Lung microvascular endothelial cell (primary cell): ENCODE data around the gene MLN. TPM values are rescaled to one million over a fixed set of nuclear protein-coding genes. Genes with fewer than 3 reads are reported as not detected.
A peak's percentile ranks its signal among the peaks of the same experiment; 100 is the strongest.

ENCODE experiments used
- DNase-seq, 2 donors: peaks; one replicate each; pipeline versions ENCODE4 v3.0.0 to v3.0.0-alpha.2; 2010; ENCODE audit warnings: low read depth in 2 of 2
- total RNA-seq: library from RNA; depleted of rRNA; stranded (reverse); fragments of >200 nt; gene quantifications from 2 replicates; pipeline ENCODE4 v1.2.1, GENCODE V29; 2014

Gene MLN
- total RNA-seq, 1 donor from 2014 or later: not detected

DNA sequence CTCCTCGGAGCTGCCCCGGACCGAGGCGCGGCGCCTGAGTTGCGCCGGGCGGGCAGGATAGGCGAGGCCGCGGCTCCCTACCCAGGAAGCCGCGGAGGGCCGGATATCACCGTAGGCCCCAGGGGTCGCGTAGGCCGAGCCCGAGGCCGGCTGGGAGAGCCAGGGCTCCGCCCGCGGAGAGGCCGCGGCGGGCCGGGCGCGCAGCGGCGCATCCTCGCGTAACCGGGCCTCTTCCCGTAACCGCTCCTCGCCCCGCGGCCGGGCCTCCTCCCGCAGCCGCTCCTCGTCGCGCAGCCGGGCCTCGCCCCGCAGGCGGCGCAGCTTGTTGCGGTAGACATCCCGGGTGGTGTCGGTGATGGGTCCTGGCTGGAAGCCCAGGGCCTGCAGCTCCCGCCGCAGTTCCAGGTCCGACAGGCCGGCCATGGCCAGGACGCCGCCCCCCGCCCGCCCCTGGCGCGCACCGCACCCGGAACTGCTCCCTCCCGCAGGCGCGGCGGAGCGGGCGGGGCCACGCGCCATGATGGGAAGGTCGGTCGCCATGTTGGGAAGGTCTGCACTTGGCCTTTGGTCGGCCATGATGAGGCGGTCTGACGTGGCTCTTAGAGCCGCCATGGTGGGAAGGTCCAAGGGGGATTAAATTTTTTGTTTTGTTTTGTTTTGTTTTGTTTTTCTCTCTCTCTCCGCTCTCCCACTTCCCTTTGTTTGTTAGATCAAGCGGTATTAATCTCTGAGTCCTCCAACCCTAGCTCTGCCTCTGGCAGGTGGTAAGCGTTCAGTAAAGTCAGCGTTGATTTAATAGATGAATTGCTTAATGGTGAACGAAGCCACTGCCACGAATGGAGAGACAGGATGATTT, 14.9 kb downstream of the MLN start, which contains the start of gene LEMD2:
Gene LEMD2 (minus strand): TSS at position 437 of the 856 bp plus-strand sequence. CDS start 14 bp downstream, at position 423.
- DNase-seq: peak; percentile 95 to 96

DNA sequence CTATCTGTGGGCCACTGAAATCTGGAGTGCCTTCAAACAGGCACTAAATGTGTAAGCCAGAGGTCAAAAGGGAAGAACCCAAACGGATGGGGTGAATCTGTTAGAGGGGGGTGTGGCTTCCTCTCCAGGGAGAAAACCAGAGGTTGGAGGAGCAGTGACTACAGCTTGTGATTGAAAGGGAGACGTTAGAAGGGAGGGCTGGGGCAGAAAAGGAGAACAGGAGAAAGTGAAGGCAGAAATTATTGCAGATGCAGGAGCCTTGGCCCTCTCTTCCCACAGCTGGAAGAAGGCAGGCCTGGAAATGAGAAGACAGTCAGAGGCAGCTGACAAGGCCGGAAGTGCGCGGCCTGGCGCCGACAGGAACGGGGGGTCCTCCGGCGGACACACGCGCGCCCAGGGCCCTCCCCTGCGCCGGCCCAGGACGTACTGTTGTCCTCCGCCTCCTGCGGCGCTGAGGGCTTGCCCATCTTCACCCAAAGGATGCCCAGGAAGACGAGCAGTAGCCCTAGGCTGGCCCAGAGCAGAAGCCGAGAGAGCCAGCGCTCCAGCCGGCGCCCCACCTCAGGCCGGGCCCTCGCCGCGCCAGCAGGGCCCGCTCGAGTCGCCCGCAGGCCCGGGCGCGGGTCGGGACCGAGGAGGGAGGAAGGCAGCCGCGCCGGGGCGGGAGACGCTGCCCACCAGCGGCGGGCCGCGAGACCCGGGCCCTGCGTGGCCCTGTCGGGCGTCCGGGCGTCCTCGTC, 15.7 kb downstream of the MLN start:
- peak; percentile 79 to 90 for DNase-seq

DNA sequence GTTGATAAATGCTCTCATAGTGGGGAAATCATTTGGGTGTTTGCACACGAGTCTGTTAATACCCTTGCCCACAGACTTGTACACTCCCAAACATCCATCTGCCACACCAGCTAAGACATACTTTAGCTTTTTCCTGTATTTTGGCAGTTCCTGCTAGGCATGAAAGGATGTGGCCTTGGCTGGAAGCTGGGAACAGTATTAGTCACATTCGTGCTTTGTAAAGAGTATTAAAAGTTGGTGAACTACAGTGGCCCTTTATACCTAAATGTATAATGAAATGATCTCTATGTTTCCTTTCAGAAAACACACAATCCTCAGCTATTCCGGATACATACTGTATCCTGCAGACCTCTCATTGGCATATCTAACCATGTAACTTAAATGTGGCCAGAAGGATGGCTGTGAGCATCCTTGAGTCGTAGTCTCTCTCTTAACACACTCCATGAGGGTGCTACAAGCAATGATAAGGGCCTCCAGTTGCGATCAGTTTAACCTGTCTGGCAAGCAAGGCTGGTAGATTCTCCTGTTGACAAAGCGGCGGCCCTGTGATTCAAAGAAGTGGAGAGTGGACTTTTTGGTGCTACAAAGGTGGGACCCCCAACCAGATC, 16.4 kb downstream of the MLN start:
- DNase-seq: peak; percentile 32 to 74

DNA sequence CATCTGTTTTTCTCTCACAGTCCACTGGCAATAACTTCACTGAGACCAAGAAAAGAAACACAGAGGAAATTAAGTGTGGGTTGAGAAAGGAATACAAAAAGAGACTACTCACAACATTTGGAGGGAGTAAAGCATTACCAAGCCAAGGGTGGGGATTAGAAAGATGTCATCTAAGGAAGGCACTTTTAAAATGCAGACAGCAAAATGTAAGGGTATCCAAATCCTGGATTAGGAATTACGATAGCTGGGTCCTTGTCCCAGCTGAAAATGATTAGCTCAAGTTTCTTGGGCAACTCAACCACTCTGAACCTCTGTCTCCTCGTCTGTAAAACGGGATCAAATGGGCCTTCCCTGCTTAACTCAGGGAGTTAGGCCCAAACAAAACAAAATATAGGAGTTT, 17.1 kb downstream of the MLN start:
- no peak for DNase-seq

DNA sequence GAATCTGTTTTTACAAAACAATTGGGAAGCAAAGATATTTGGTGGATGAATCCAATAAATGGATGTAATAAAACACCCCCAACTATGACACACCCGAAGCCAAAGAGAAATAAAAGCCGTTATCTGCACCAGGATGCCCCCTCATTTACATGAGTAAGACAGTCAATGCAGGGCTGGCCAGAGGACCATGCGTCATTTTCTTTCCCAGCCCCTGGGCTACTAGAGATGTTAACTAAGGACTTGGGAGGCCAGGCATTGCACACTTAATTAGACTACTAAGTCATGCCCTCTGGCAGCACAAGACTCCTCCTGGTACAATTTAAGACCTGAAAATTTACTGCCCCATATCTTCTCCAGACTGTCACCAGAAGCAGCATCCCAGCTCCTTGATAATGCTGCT, 18.0 kb downstream of the MLN start:
- peak in 1 of 2 donors; percentile 86 for DNase-seq

DNA sequence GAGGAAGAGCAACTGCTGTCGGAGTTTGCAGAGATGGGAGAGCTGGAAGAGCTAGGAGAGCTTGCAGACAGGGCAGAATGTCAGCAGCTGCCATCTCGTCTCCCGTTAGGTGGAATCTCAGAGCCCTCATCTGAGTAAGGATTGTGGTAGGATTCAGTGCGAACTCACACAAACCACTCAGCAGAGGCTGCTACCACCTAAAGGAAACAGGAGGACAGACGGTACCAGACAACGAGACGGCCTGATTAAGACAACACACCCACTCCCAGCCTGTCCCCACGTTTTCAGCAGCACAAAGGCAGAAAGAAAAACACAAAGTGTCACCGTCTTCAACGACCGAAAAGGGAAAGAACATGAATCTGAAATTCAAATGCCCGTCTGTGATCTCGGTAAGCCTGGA, 19.0 kb downstream of the MLN start:
- DNase-seq: no peak

DNA sequence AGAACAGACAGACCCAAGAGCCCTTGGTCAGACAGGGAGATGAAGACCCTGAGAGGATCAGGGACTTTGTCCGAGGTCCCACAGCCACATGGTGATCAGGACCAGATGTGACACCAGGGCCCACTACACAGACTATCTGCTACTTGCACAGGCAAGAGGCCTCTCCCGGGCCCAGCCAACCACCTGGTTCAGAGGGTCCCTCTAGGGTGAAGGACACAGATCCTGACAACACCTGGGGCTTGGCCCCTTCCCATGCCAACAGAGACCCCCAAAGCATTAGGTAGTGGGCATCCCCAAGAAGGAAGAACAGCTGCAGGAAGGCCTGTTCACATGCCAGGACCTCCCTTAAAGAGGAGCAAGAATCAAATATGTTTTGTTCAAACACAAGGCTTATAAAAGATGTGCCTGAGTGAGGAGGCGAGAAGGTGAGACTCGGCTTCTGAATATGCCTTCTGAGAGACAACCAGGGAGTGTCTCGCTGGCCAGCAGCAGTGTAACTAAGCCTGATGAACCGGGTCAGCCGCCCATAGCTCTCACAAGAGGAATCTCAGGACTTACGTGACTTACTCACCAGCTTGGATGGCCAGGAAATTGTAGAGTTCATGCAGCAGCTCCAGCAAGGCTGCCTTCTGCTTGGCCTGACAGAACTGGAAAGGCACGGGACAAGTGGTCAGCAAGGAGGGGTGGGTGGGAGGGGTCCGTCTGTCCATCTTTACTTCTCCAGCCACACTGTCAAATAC, 19.9 kb downstream of the MLN start:
- DNase-seq: peak in 1 of 2 donors; percentile 62

DNA sequence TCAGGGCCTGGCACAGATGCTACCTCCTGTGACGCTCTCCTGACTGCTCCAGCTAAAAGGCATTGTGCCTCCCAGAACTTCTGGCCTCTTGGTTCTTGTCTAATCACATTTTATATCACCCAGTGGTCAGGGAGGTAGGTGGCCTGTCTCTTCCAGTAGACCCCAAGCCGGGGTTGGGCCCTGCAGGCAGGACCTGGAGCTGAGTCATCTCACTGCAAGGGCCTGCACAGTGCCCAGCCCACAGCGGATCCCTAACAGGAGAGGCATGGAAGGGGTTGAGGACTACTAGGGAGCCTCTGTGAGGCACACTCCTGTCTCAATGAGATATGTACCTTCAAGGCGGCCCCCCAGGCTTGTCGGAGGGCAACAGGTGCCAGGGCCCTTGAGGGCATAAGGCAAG, 21.2 kb downstream of the MLN start:
- DNase-seq: no peak

DNA sequence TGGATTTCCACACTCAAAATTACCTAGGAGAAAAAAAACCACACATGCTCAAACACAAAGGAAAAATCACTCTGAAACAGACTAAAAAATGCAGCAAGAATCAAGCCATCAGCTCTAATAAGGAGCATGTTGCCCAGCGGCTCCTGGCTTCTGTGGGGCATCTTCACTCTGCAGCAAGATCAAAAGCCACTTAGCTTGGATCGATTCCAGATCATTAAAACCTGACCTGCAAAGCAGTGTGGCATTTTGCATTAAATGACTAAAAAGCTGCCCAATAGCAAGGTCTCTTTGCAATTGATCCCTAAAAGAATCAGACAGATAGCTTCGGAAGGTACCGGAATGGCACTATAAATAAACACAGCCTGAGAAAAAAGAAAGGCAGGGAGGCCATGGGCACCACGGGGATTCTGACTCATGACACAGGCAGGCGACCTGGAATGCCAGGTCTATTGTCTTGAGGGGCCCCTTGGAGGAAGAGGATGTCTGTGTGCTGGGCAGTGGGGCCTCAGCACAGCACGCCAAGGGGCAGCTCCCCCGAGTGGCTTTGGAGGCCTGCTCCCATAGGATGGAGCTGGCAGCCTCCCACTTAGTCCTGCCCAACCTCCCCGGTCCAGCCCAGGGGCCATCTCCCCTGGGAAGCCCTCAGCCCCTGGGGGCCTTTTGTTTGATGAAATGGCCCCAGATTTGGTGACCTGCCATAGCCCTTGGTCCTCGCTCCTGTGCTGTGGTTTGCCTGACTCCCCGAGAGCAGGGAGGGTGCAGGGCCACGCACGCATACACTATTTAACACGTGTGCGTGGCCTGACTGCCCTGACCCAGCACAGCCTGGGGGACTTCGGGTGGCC, 22.4 kb downstream of the MLN start:
- peak in 1 of 2 donors; percentile 91 for DNase-seq

DNA sequence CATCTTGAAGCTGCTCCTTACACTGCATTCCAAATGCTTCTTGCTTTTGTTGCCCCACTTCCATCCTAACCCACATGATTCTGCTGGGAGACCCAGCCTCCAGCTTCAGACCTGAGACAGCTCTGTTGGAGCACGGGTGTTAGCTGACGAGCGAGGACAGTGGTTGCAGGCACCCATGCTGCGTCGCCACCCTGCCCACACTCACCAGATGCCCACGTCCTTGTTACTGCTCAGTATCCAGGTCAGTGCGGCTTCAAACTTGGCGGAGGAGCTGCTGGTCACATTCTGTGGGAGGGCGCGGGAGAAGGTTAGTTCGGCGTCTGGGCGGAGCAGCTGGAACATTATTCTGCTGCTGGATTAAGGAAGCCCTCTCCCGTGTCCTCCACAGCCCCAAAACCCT, 23.9 kb downstream of the MLN start:
- no peak for DNase-seq

DNA sequence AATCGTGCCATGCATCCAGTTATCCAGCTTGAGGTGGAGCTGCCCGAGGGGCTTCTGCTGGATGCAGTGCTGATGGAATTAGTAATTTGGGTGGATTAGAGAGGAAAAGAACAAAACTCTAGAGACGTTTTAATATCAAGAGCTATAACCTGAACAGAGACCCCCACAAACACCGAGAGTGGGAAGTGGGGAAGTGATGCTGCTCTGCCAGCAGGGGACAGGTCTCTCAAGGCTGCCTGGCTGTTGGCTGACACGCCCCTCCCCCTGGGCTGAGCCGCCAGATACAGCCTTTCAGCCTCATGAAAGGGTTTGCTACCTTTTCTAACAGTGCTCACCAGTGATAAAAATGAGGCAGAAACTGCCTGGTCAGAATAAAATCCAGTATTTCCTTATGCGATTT, 24.5 kb downstream of the MLN start:
- no peak for DNase-seq

DNA sequence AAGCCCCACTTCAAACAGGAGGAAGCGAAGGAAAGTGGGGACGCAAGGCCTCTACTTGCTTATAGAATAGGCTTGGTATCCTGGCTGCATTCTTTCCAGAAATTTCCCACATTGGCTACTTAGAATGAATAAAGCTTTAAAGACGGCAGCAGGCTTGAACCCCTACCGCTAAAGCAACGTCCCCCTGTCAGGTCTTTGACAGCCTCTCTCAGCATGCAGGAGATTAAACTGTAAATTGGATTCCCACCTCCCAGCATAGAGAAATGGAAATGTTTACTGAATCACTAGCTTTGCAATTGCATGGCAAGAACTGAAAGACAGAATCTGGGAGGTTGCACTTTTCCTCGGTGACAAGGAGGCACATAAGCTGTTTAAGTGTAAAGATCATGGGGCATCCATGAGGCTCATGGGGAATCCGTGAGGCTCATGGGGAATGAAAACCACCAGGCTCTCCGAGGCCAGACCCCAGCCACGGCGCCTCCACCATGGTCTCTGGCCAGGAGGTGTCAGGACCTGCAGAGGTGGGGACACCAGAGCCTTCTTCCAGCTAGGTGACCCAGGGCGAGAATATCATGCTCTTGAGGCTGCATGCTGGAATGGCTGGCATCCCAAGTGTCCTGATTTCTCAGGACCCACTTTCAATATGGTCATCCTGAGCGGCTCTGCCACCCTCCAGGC, 25.2 kb downstream of the MLN start:
- DNase-seq: no peak

DNA sequence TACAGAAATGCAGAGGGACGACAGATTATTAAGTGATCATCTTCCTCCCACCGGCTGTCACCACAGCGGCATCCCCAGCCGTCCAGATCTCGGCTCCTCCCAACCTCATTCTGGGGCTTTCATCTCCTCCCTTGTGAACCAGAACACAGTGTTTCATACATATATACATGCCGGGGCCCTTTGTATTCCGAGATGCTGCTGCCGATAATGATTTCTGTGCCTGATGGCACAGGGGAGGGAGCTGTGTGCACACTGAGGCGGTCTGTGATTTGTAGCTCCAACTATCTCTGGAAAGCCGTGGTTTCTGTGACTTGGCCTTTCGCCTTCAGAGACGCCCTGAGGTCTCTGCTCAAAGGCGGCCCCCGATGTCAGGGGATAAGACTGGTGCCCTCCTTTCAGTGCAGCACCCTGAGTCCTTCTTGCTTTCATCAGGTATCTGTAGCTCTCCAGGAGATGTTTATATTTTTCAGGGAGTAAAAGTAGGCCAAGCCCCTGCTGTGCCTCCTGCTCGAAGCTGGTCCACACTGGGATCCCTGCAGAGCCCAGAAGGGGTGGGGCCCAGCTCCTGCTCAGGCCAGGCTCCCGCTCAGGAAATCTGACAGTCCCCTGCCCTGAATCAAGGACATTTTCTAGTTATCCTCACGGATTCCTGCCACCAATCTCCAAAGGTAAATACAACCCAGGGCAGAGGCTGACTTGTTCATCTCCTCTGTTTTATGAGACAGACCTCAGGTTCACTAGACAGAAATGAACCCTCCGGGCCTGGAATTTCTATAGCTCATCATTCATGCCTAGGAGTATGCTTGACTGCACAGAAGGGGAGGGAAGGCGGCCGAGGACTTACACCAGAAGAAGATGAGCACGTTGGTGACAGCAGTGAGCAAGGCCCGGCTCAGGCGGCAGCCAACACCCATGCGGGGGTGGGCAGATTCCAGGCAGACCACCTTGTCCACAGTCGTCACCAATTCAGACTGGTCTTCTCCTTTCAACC, 26.1 kb downstream of the MLN start:
- no peak for DNase-seq

DNA sequence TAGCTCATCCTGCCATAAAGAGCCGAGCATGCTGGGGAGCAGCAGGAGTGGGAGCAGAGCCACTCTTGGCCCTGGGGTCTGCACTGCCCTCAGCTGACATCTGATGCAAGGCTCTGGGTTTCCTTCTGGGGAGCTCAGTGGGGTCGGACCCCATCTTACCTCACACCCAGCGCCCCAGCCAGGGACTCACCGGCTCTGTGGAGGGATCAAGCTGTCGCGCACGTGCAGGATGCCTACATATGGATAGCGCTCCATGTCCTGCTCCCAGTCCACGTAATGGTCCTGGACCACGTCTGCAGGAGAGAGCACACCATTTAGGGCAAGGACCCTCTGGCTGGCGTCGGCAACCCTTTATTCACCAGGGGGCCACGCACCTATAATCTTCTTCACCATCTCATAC, 27.0 kb downstream of the MLN start:
- DNase-seq: no peak

DNA sequence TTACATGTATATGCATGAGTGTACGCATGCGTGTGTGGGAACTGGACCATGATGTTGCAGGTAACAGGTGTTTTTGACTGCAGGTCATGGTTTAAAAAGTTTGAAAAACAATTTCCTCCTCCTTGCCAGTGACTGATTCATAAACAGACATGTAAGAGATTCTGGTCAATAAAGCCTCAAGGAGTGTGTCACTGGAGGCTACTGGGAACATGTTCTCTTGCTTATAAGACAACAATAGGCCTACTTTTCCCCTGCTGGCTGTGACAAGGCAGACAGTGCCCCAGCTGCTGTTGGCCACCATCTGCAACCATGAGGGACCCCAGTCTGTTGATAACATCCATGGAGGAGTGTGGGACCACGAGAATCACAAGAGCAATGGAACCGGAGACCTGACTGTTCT, 27.6 kb downstream of the MLN start:
- DNase-seq: no peak

DNA sequence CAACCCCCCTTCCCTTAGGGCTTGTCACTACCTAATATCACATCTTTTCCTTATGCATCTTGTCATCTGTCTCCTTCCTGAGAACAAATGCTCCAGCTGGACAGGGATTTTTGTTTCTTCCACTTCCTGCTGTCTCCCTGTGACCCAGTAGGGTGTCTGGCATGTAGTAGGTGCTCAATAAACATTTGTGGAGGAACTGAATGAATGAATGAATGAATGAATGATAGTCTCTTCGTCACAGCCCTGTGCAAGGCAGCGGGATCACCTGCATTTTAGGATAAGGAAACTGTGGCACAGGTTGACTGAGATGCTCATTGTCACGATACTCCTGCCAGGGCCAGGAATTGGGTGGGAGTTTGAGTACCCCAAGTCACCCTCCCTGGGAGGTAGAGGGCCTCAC, 29.0 kb downstream of the MLN start:
- no peak for DNase-seq

DNA sequence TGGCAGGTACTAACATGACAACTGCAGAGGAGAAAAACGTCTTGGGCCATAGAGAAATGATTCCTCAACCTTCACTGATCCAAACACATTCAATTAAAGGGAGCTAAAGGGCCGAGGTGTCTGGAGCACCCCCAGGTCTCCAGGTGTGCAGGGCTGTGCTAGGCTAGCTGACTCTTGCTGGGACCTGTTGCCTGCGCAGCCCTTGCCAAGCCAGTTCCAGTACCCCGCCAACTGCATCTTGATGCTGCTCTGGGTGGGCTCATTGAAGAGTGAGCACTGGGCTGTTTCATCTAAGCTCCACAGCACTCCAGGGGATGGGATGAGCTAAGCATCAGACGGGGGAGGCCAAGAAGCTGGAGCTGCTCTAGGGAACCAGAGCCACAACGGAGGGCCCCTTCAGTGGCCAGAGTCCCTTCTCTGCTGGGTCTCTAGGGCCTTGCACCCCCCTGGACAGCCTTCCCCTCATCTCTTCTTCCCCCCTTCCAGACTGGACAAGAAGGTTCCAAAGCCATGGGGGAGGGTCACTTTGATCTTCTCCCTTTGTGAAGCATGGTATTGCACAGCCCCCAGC, 30.8 kb downstream of the MLN start:
- no peak for DNase-seq

DNA sequence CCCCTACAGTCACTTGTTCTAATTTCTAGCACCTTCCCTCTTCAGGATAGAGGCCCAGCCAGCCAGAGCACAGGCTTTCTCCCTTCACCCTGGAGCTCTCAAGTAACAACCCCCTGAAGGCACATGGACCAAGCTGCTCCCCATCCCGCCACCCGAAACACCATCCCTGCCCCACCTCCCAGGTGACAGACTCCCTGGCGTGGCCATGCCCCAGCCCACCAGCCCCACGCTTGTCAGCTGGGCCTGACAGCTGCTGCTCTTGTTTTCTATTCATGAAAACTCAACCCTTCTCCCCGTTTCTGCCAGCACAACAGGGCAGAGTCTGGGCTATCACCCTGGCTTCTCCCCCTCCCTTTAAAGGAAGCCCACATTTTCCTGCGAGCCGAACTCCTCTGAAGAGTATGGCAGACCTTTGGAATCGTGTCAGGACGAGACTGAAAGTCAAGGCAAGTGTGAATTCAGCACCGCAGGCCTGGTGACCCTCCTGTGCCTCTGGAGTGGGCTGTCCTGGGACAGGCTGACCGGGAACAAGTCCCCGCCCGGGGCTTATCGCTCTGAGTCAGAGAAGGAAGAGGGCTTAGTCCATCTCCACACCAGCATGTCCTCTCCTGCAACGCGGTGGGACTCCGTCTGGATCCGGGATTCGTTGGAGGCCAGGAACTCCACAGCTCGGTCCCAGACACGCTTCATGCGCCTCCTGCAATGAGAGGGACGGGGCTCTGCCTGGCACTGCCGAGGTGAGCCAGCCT, 31.5 kb downstream of the MLN start:
- DNase-seq: peak in 1 of 2 donors; percentile 59
